Fibroblast of lung (primary cell): ENCODE data around the gene FILIP1L. TPM values are rescaled to one million over a fixed set of nuclear protein-coding genes. Genes with fewer than 3 reads are reported as not detected.

Experiments used
- DNase-seq, 2 donors: peaks; one replicate each; pipeline versions ENCODE4 v3.0.0 to v3.0.0-alpha.2; 2010; ENCODE audit warnings: low read depth in 2 of 2
- H2AFZ ChIP-seq: 2 replicates; pipeline ENCODE4 v1.5.1; 2012; ENCODE audit warnings: low read length, control low read depth, inconsistent platforms
- H3K27ac ChIP-seq: 2 replicates; pipeline ENCODE4 v1.5.1; 2011; ENCODE audit warnings: low read length, control low read depth; ENCODE audit not compliant: insufficient read depth
- H3K27me3 ChIP-seq: 2 replicates; pipeline ENCODE4 v1.5.1; 2011; ENCODE audit warnings: mild to moderate bottlenecking, low read length; ENCODE audit not compliant: control insufficient read depth, insufficient read depth
- H3K36me3 ChIP-seq: 2 replicates; pipeline ENCODE4 v1.5.1; 2011; ENCODE audit warnings: low read length; ENCODE audit not compliant: control insufficient read depth, insufficient read depth
- H3K4me1 ChIP-seq: 2 replicates; pipeline ENCODE4 v1.5.1; 2011; ENCODE audit warnings: low read length; ENCODE audit not compliant: control insufficient read depth, insufficient read depth; ENCODE audit errors: extremely low read depth
- H3K4me2 ChIP-seq: 2 replicates; pipeline ENCODE4 v1.5.1; 2011; ENCODE audit warnings: low read length, control low read depth; ENCODE audit not compliant: insufficient read depth; ENCODE audit errors: extremely low read depth
- H3K4me3 ChIP-seq, 4 experiments: fragments of 200-600 bp in 1 of 4; sonication (generic) in 1 of 4; replicated peaks in 1 of 4; 2 replicates each; pipeline ENCODE4 v1.5.1; 2011 to 2016; ENCODE audit warnings: low read length in 4 of 4, low read depth in 3 of 4, mild to moderate bottlenecking in 3 of 4, control low read depth in 2 of 4, inconsistent platforms in 1 of 4, mixed read lengths in 1 of 4; ENCODE audit not compliant: insufficient read depth in 1 of 4; ENCODE audit errors: control extremely low read depth in 1 of 4
- H3K79me2 ChIP-seq: 2 replicates; pipeline ENCODE4 v1.5.1; 2012; ENCODE audit warnings: mild to moderate bottlenecking, low read length, inconsistent platforms; ENCODE audit not compliant: control insufficient read depth, insufficient read depth
- H3K9ac ChIP-seq: 2 replicates; pipeline ENCODE4 v1.5.1; 2011; ENCODE audit warnings: mild to moderate bottlenecking, low read length, control low read depth; ENCODE audit not compliant: insufficient read depth
- H3K9me3 ChIP-seq: 2 replicates; pipeline ENCODE4 v1.5.1; 2012; ENCODE audit warnings: low read depth, low read length; ENCODE audit not compliant: control insufficient read depth, insufficient read depth
- H4K20me1 ChIP-seq: 2 replicates; pipeline ENCODE4 v1.5.1; 2011; ENCODE audit warnings: low read length; ENCODE audit not compliant: control insufficient read depth, insufficient read depth; ENCODE audit errors: extremely low read depth
- EZH2 ChIP-seq: IDR thresholded peaks from 2 replicates; pipeline ENCODE4 v1.5.1; 2012; ENCODE audit warnings: low read length, control low read depth, mild to moderate bottlenecking; ENCODE audit errors: missing control alignments
- polyA plus RNA-seq, 2 donors: library from polyadenylated mRNA; depleted of rRNA in 1 of 2; stranded (reverse) in 1 of 2; unstranded in 1 of 2; fragments of >200 nt; gene quantifications; 2 replicates each; pipeline ENCODE4 v1.2.1, GENCODE V29; 2011 to 2012; ENCODE audit warnings: missing spikeins in 1 of 2
- total RNA-seq: library from RNA; depleted of rRNA; stranded (reverse); fragments of >200 nt; gene quantifications from 2 replicates; pipeline ENCODE4 v1.2.1, GENCODE V29; 2014
- TF ChIP-seq, protein P1 (sequence below), 2 donors: IDR thresholded peaks in 1 of 2; conservative IDR thresholded peaks in 1 of 2; 1 replicate in 1 of 2; 2 replicates in 1 of 2; pipeline ENCODE4 v1.5.1; 2011 to 2012; ENCODE audit warnings: low read length in 2 of 2, control low read depth in 1 of 2, inconsistent platforms in 1 of 2, low read depth in 1 of 2, mild to moderate bottlenecking in 1 of 2

FILIP1L gene
- total and polyA plus RNA-seq, 2 donors (not counting 1 experiment from before 2014, with no cell fraction given): 92.8 to 126 TPM

GRCh38 chr3:99921377-99921695, 193.0 kb downstream of the FILIP1L start:
- H3K27ac ChIP-seq: no peak overlapping the region

DNA sequence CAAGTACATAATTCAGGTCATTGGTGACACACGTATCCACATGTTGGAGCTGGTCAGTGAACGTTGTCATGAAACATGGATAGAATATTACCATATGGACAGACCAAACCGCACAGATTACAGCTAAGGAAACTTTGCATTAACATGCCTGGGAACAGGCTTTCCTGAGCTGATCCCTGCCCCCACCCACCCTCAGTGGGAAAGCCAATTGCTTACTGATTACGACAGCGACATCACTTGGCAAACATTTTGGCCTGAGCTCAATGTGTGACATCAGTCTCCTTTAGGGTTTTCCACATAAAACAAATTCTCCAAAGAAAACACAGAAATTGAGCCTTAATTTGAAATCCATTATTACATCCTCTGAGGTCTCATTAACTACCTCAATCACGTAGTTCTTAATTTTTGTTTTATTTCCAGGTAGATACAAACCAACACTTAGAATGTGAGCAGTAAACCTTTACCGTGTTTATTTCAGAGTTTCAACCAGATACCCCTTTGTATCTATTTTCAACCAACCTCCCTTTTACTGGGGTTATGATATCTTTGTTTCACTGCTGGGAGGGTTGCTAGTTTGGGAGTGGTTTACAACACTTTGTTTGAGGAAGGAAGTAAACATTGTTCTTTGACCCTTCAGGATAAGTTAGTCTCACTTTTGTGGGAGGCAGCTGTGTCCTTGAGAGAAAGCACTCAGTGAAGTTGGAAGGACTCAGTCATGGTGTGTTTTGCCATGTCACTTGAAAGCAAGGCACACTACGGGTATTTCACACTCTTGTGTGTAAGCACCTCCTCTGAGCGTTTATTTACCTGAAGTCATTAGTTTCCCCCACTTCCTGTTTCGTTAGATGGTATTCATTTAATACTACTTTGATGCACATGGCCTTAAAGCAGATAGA, 193.6 kb downstream of the FILIP1L start:
- H2AFZ ChIP-seq: no peak overlapping the region
- no peaks in the 10 kb centered on the region for H3K36me3 ChIP-seq
- H4K20me1 ChIP-seq: no peaks in the 10 kb centered on the region
- H3K79me2 ChIP-seq: no peaks in the 10 kb centered on the region
- H3K27me3 ChIP-seq: no peaks in the 10 kb centered on the region
- no peak overlapping the region for H3K9ac ChIP-seq
- H3K27ac ChIP-seq: no peak overlapping the region
- TF ChIP-seq, protein P1, sequence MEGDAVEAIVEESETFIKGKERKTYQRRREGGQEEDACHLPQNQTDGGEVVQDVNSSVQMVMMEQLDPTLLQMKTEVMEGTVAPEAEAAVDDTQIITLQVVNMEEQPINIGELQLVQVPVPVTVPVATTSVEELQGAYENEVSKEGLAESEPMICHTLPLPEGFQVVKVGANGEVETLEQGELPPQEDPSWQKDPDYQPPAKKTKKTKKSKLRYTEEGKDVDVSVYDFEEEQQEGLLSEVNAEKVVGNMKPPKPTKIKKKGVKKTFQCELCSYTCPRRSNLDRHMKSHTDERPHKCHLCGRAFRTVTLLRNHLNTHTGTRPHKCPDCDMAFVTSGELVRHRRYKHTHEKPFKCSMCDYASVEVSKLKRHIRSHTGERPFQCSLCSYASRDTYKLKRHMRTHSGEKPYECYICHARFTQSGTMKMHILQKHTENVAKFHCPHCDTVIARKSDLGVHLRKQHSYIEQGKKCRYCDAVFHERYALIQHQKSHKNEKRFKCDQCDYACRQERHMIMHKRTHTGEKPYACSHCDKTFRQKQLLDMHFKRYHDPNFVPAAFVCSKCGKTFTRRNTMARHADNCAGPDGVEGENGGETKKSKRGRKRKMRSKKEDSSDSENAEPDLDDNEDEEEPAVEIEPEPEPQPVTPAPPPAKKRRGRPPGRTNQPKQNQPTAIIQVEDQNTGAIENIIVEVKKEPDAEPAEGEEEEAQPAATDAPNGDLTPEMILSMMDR (conservative IDR thresholded peaks at IDR 0.05 in 1 of 2, IDR thresholded peaks at IDR 0.05 in 1 of 2; ENCODE audit: low read depth in 1 of 2, low read length in 2 of 2): no peak
- no peak for TF ChIP-seq EZH2
- DNase-seq: peak; percentile 48 to 72
- no peak overlapping the region for H3K4me2 ChIP-seq
- no peak overlapping the region for H3K4me3 ChIP-seq
- no peaks in the 10 kb centered on the region for H3K9me3 ChIP-seq
- H3K4me1 ChIP-seq: peaks cover 2% of the 10 kb centered on the region

More at GRCh38 chr3:99921377-99921695, 193.0 kb downstream of the FILIP1L start:
- Histone ChIP-seq H4K20me1 (no peaks in the 10 kb centered on the region), H3K4me3 (no peak overlapping the region), H3K4me1 (peaks cover 2% of the 10 kb centered on the region), H3K4me2 (no peak overlapping the region), H3K9ac (no peak overlapping the region), H2AFZ (no peak overlapping the region), H3K27me3 (no peaks in the 10 kb centered on the region), H3K9me3 (no peaks in the 10 kb centered on the region), H3K79me2 (no peaks in the 10 kb centered on the region), H3K36me3 (no peaks in the 10 kb centered on the region)
- TF ChIP-seq EZH2: no peak
- TF ChIP-seq, protein P1 (conservative IDR thresholded peaks at IDR 0.05 in 1 of 2, IDR thresholded peaks at IDR 0.05 in 1 of 2; ENCODE audit: low read depth in 1 of 2, low read length in 2 of 2): no peak
- no peak for DNase-seq

DNA sequence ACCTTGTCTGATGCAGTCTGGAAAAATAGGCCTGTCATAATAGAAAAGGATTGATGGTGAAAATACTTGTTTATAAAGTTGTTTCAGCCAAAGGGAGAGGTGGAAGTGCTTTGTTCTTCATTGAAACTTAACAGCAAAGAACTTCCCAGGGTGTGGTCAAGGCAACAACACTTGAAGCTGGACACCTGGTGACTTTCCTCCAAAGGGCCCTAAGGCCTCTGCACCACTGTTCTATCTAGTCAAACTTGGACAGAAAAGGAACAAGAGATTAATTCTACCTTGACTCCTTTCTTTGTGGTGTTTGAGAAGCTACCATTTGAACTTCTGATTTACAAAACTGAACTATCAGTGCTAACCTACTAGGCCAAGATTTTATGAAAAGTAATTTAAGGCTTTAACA, 194.6 kb downstream of the FILIP1L start:
- Histone ChIP-seq H3K9me3 (no peaks in the 10 kb centered on the region), H3K4me2 (no peak overlapping the region), H3K36me3 (no peaks in the 10 kb centered on the region), H3K4me3 (no peak overlapping the region), H3K9ac (no peak overlapping the region), H3K4me1 (no peaks in the 10 kb centered on the region), H4K20me1 (no peaks in the 10 kb centered on the region), H3K79me2 (no peaks in the 10 kb centered on the region), H3K27ac (no peak overlapping the region), H3K27me3 (no peaks in the 10 kb centered on the region), H2AFZ (no peak overlapping the region)
- no peak for TF ChIP-seq EZH2
- no peak for DNase-seq
